Heart left ventricle (tissue), 16 donors: ENCODE data around the gene ZNF750. TPM values are rescaled to one million over a fixed set of nuclear protein-coding genes. Genes with fewer than 3 reads are reported as not detected.
A peak's percentile ranks its signal among the peaks of the same experiment; 100 is the strongest.

Source experiments
- ATAC-seq, 4 donors: fragments of 200-7000 bp; cut with Tn5 transposase; one replicate each; pipeline ENCODE4 v1.9.1; 2020 to 2022; ENCODE audit warnings: moderate library complexity in 4 of 4, mild to moderate bottlenecking in 3 of 4, moderate number of reproducible peaks in 1 of 4
- DNase-seq, 5 donors: peaks; one replicate each; pipeline ENCODE4 v3.0.0-alpha.2; 2020
- H3K27ac ChIP-seq, 12 donors: fragments of 200-600 bp; sonication (generic) in 4 of 12; one replicate each; pipeline versions ENCODE4 v1.5.0 to v1.8.0; 2016 to 2022; ENCODE audit warnings: mild to moderate bottlenecking in 2 of 12
- H3K27me3 ChIP-seq, 9 donors: fragments of 200-600 bp; sonication (generic) in 2 of 9; one replicate each; pipeline versions ENCODE4 v1.5.1 to v1.8.0; 2016 to 2022; ENCODE audit warnings: mild to moderate bottlenecking in 3 of 9
- H3K36me3 ChIP-seq, 9 donors: fragments of 200-600 bp; sonication (generic) in 2 of 9; one replicate each; pipeline versions ENCODE4 v1.5.0 to v1.8.0; 2018 to 2022; ENCODE audit warnings: mild to moderate bottlenecking in 2 of 9
- H3K4me1 ChIP-seq, 12 donors: fragments of 200-600 bp; sonication (generic) in 4 of 12; one replicate each; pipeline versions ENCODE4 v1.5.0 to v1.8.0; 2016 to 2022; ENCODE audit warnings: mild to moderate bottlenecking in 3 of 12
- H3K4me3 ChIP-seq, 12 donors: fragments of 200-600 bp; sonication (generic) in 4 of 12; one replicate each; pipeline versions ENCODE4 v1.5.0 to v1.8.0; 2017 to 2022; ENCODE audit warnings: mild to moderate bottlenecking in 9 of 12, moderate library complexity in 4 of 12
- H3K9me3 ChIP-seq, 12 donors: fragments of 200-600 bp; sonication (generic) in 4 of 12; one replicate each; pipeline versions ENCODE4 v1.5.0 to v1.8.0; 2016 to 2022; ENCODE audit warnings: mild to moderate bottlenecking in 1 of 12
- POLR2A ChIP-seq, 2 donors: fragments of 450-650 bp; IDR thresholded peaks; one replicate each; pipeline ENCODE4 v1.6.1; 2017; ENCODE audit warnings: antibody characterized with exemption in 2 of 2, mild to moderate bottlenecking in 2 of 2, moderate library complexity in 2 of 2
- WGBS, 4 donors: extraction: QIAGEN DNeasy Blood & Tissue Kit in 2 of 4; methylation state at CpG; one replicate each; pipeline versions ENCODE4 v1.1.5 to v1.1.7; 2013 to 2018; 5-methylcytosine and 5-hydroxymethylcytosine counted together
- intact Hi-C, 10 donors: fragments of 100-400 bp; cut with DNase I; formaldehyde crosslinking; loops; one replicate each; pipeline versions ENCODE4 v1.11.1 to v1.14.2; 2022
- polyA plus RNA-seq, 2 donors: library from polyadenylated mRNA; stranded (reverse); fragments of 200-250 nt; gene quantifications; one replicate each; pipeline ENCODE4 v1.2.3, GENCODE V29; 2013
- total RNA-seq, 9 donors: library from RNA; depleted of rRNA in 2 of 9; stranded (reverse); fragments of >200 nt in 2 of 9; fragmentation: NEBNext Ultra II Directional in 3 of 9; extraction: Animal tissue kit (Norgen Biotek cat#: 25700) in 3 of 9; gene quantifications; one replicate each; pipeline versions ENCODE4 v1.1.0 to v1.2.4, GENCODE V29; 2016 to 2023
- TF ChIP-seq, protein P1 (sequence below), 12 donors: fragments of 200-600 bp; sonication (generic) in 4 of 12; IDR thresholded peaks; one replicate each; pipeline versions ENCODE4 v1.5.0 to v1.8.0; 2018 to 2022; ENCODE audit warnings: antibody characterized with exemption in 12 of 12, mild to moderate bottlenecking in 5 of 12
- donor health status: ischemic (EF 13 %, LVEDD 7.1; RV severe dilation, severe dysfunction).
- donor health status: healthy with polysubstance abuse.
- donor health status: DM: no; HTN: yes; CAD: no.
- donor health status: DM: no; HTN: no; CAD: no.
- donor health status: ischemic (EF 25% LVEDD 6.9; RV normal size, moderate dysfunction).
- donor health status: ischemic (EF 25% LVEDD 5.7; RV mildly dilated, moderate dysfunction).
- donor health status: healthy.
- donor health status: DM: yes; HTN: yes; CAD: no.
- donor health status: ischemic (EF 35%, LVEDD 5.7; RV mildly dilated, moderate dysfunction).
- donor health status: nonischemic (EF 11% LVEDD 7.7; RV severe dilation, severe dysfunction).
- donor health status: DM: yes; HTN: yes; CAD: no.
- donor health status: PGD.
- donor health status: ischemic (EF 29% LVEDD 5.4; RV normal size, mild dysfunction).
- donor health status: nonischemic (EF 23%, LVEDD 6.1; RV moderate dilation, normal function).

ZNF750 gene
- total and polyA plus RNA-seq, 11 donors, result 0.08 to 0.38 (median 0.24) TPM; not detected in 7

DNA sequence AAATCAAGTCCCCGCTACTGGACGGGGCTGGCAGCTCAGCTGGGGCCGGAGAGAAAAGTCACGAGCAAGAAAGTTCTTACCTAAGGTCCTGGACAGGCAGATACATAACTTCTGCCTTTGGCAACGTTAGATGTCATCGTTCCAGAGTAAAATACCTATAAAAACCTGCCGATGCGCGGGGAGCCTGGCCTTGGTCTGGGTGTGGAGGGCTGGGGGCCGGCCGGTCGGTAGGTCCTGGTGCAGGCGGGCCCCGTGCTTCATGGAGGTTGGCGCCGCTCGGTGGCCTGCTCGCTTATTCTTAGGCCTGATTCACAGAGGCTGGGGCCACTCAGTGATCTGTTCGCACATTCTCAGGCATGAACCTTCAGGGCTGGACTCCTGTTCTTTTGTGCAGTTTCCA, 33.7 kb upstream of the ZNF750 start:
- Histone ChIP-seq H3K4me1 (peaks cover 3 to 53% (median 35%) of the 10 kb centered on the region in 12 donors), H3K36me3 (peaks cover 0 to 33% (median 18%) of the 10 kb centered on the region in 9 donors), H3K27ac (peak overlapping the region in 2 of 12 donors; percentile 70 to 74), H3K4me3 (no peak overlapping the region), H3K9me3 (no peaks in the 10 kb centered on the region), H3K27me3 (no peaks in the 10 kb centered on the region)
- intact Hi-C loops, result loop anchor here in 1 of 10 donors (10.0 kb wide), 1 partner anchor 69 kb away; no protein-coding TSS in a partner anchor
- ATAC-seq, result no peak
- no peak for TF ChIP-seq POLR2A (IDR thresholded peaks at IDR 0.05)
- TF ChIP-seq, protein P1, sequence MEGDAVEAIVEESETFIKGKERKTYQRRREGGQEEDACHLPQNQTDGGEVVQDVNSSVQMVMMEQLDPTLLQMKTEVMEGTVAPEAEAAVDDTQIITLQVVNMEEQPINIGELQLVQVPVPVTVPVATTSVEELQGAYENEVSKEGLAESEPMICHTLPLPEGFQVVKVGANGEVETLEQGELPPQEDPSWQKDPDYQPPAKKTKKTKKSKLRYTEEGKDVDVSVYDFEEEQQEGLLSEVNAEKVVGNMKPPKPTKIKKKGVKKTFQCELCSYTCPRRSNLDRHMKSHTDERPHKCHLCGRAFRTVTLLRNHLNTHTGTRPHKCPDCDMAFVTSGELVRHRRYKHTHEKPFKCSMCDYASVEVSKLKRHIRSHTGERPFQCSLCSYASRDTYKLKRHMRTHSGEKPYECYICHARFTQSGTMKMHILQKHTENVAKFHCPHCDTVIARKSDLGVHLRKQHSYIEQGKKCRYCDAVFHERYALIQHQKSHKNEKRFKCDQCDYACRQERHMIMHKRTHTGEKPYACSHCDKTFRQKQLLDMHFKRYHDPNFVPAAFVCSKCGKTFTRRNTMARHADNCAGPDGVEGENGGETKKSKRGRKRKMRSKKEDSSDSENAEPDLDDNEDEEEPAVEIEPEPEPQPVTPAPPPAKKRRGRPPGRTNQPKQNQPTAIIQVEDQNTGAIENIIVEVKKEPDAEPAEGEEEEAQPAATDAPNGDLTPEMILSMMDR (IDR thresholded peaks at IDR 0.05), result no peak
- no peak for DNase-seq
- WGBS, 4 donors, result 95% methylated on average over 8 to 19 of the region's 19 CpGs

DNA sequence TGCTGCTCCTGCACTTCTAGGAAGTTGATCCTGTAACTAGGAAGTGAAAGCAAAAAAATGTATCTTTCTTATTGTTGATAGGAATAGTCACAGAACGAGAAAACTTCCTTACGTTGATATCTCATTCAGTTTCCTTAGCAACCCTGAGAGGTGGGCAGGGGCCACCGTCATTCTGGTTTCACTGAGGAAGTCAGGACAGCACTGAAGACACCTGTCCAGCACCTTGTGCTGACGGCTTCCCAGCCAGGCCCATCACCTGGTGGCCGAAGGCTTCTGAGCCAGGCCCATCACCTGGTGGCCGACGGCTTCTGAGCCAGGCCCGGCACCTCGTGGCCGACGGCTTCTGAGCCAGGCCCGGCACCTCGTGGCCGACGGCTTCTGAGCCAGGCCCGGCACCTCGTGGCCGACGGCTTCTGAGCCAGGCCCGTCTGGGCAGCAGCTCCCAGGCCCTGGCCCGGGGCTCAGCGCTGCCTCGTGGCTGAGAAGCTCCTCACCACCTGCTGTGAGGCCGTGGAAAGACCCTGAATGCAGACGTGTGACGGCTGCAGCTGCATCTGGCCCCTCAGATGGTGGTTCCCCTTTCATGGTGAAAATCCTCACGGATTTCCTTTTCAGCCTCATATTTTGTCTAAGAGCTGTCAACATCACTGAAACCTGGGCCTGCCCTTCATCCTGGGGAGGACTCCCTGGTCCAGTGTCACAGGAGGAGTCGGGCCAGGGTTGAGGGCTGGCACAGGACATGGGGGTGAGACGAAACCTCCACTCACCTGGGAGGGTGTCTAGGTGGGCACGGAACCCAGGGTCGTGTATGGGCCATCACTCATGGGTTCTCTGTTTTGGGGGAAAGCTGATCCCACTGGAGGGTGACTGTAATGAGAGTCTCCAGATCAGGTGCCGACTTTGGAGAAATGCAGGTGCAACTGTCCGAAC, 33.0 kb upstream of the ZNF750 start:
- no peaks in the 10 kb centered on the region for H3K27me3 ChIP-seq
- intact Hi-C loops, result loop anchor here in 1 of 10 donors (10.0 kb wide), 1 partner anchor 68 kb away; no protein-coding TSS in a partner anchor
- H3K36me3 ChIP-seq, result peaks cover 0 to 33% (median 18%) of the 10 kb centered on the region in 9 donors
- ATAC-seq (no peak), DNase-seq (peak in 1 of 5 donors; percentile 24)
- H3K27ac ChIP-seq, result peak overlapping the region in 9 of 12 donors; percentile 48 to 86 (median 74)
- H3K4me1 ChIP-seq, result peaks cover 3 to 53% (median 35%) of the 10 kb centered on the region in 12 donors
- TF ChIP-seq POLR2A (IDR thresholded peaks at IDR 0.05), result no peak
- TF ChIP-seq, protein P1 (IDR thresholded peaks at IDR 0.05), result no peak
- 85 to 91% (median 85%) methylated on average over 24 to 33 of the region's 33 CpGs for WGBS, 4 donors
- H3K4me3 ChIP-seq, result no peak overlapping the region
- H3K9me3 ChIP-seq, result no peaks in the 10 kb centered on the region

DNA sequence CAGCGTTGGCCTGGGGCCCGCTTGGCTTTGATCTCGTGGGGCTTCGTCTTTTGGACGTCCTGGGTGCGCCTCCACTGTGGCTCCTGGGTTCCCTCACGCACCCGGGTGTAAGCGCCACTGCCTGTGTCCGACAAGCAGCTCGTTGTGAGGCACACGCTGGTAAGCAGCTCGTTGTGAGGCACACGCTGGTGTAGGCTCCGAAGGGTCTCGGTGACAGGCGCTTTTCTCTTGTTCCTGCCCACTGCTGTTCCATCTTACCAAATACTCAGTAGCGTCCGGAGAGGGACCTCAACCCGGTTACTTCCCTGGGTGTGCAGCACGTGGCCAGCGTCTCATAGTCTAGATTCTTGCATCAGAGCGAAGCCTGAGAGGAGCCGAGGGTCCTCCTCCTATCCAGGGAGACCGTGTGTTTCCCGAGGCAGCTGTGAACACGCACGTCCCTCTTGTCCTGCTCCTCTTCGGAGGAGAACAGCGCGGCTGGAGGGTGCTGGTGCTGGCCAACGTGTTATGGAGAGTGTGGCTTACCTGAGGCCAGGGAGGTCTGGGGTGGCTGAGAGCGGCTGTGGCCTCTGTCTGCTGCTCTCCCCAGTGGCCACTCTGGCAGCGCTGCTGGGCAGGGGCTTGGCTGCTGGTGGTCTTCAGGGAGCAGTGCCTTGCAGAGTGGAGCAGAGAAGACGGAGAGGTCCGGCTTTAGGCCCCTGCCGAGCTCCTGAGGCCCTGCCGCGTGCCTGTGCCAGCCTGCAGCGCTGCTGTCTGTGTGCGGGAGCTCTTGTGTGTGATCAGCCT, 32.1 kb upstream of the ZNF750 start:
- no peak for ATAC-seq

More for the DNA sequence above, 32.1 kb upstream of the ZNF750 start:
- intact Hi-C loops, result loop anchor here in 2 of 10 donors (1.0 to 10.0 kb wide), 3 partner anchors 27 to 91 kb away; no protein-coding TSS in a partner anchor
- H3K27me3 ChIP-seq, result no peaks in the 10 kb centered on the region
- peak overlapping the region; percentile 43 to 86 (median 70) for H3K27ac ChIP-seq
- peak overlapping the region in 1 of 12 donors; percentile 4 for H3K4me3 ChIP-seq
- H3K36me3 ChIP-seq, result peaks cover 0 to 33% (median 18%) of the 10 kb centered on the region in 9 donors
- 74 to 80% (median 76%) methylated on average over 30 to 41 of the region's 41 CpGs for WGBS, 4 donors
- TF ChIP-seq POLR2A (IDR thresholded peaks at IDR 0.05), result no peak
- TF ChIP-seq, protein P1 (IDR thresholded peaks at IDR 0.05), result no peak
- H3K9me3 ChIP-seq, result no peaks in the 10 kb centered on the region
- DNase-seq, result peak in 2 of 5 donors; percentile 18 to 55
- H3K4me1 ChIP-seq, result peaks cover under 1 to 54% (median 32%) of the 10 kb centered on the region in 12 donors
